HepG2 (cell line): ENCODE data around the gene PLK5. TPM values are rescaled to one million over a fixed set of nuclear protein-coding genes. Genes with fewer than 3 reads are reported as not detected.

Experiments used
- EP300 ChIP-seq, 3 experiments: sonication (generic) in 1 of 3; formaldehyde crosslinking in 1 of 3; IDR thresholded peaks; 2 replicates each; pipeline versions ENCODE4 v1.5.1 to v1.6.1; 2011 to 2020; ENCODE audit warnings: low read depth in 2 of 3, low read length in 2 of 3, borderline replicate concordance in 1 of 3, improper control_type of control experiment in 1 of 3, mild to moderate bottlenecking in 1 of 3, missing genetic modification reagents in 1 of 3, moderate library complexity in 1 of 3
- FOXK1 ChIP-seq: sonication (generic); formaldehyde crosslinking; IDR thresholded peaks from 2 replicates; pipeline ENCODE4 v1.4.0; 2020; ENCODE audit warnings: low read depth, missing genetic modification reagents, borderline replicate concordance
- MLLT10 ChIP-seq: sonication (generic); formaldehyde crosslinking; IDR thresholded peaks from 2 replicates; pipeline ENCODE4 v1.4.0; 2020; ENCODE audit warnings: missing genetic modification reagents
- POLR2G ChIP-seq: fragments of 200-400 bp; formaldehyde crosslinking; IDR thresholded peaks from 2 replicates; pipeline ENCODE4 v1.6.1; 2018; ENCODE audit warnings: mild to moderate bottlenecking, low read depth, low read length, moderate library complexity
- SMAD9 ChIP-seq: sonication (generic); formaldehyde crosslinking; IDR thresholded peaks from 2 replicates; pipeline ENCODE4 v1.5.1; 2020; ENCODE audit warnings: mild to moderate bottlenecking, missing genetic modification reagents
- SRSF4 ChIP-seq: fragments of 200-400 bp; formaldehyde crosslinking; IDR thresholded peaks from one replicate; pipeline ENCODE4 v1.6.1; 2018; ENCODE audit warnings: mild to moderate bottlenecking, low read depth, low read length, moderate library complexity; ENCODE audit not compliant: poor library complexity, severe bottlenecking
- ZBTB46 ChIP-seq: sonication (generic); formaldehyde crosslinking; IDR thresholded peaks from 2 replicates; pipeline ENCODE4 v1.4.0; 2020; ENCODE audit warnings: mild to moderate bottlenecking, missing genetic modification reagents, borderline replicate concordance
- ZNF792 ChIP-seq: IDR thresholded peaks from 2 replicates; pipeline ENCODE4 v1.6.1; 2016
- polyA plus RNA-seq, 8 experiments: library from polyadenylated mRNA; depleted of rRNA in 3 of 8; stranded (reverse) in 7 of 8; unstranded in 1 of 8; fragments of >200 nt; fragmentation: Illumina TruSeq in 4 of 8; extraction: Trizol in 4 of 8; gene quantifications; 2 replicates each; pipeline versions ENCODE4 v1.2.1 to v1.2.3, GENCODE V29; 2011 to 2016; ENCODE audit warnings: low read depth in 4 of 8, missing spikeins in 1 of 8, mixed read lengths in 1 of 8; ENCODE audit not compliant: insufficient read depth in 1 of 8
- total RNA-seq, 5 experiments: library from RNA; depleted of rRNA; stranded (reverse); fragments of >200 nt; fragmentation: Illumina TruSeq; extraction: Trizol; gene quantifications; 2 replicates each; pipeline ENCODE4 v1.2.3, GENCODE V29; 2016; ENCODE audit warnings: low read depth in 1 of 5

Gene PLK5
- total and polyA plus RNA-seq, 2 of the 13 experiments (the other 11 are each of a cell fraction or from before 2014, with no cell fraction given), result not detected

DNA sequence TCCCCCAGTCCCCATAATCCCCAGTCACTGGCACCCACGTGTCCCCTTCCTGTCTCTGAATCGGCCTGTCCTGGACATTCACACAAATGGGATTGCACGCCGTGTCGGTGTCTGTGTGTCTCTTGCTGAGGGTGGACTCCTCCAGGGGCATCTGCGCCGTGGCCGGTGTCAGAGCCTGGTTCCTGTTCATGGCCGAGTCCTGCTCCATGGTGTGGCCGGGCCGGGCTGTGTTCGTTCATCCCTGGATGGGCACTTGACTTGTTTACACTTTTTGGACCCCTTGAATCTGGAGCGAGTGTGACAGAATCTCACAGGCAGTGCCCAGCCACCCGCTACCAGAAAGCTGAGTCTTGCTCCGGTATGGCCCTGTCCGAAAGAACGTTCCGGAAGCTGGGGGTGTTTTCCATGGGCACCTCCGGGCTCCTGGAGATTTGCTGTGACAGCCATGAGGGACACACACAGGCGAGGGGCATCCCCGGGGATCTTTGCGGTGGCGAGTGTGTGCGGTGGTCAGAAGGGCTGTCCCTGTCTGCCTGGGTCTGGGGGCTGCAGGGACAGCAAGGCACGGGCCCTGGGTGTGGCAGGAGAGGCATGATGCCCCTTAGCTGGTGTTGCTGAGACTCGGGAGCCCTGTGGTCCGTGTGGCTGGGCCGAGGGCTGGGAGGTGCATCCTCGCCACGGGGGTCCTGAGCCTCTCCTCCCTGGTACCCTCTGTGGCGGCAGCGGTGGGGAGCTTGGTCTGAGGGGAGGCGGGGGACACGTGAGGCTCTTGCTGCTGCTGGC, 50.7 kb downstream of the PLK5 start (continued):
- TF ChIP-seq MLLT10 (no peak), EP300 (IDR thresholded peaks at IDR 0.05; ENCODE audit: low read depth in 2 of 2, low read length in 2 of 2) (no peak), EP300 (CRISPR knock-in tag; IDR thresholded peaks at IDR 0.05; ENCODE audit: borderline replicate concordance) (no peak), SMAD9 (CRISPR knock-in tag) (no peak), POLR2G (peak; percentile 15; the same call in 1 of the 2 replicates), FOXK1 (CRISPR knock-in tag) (no peak), ZBTB46 (CRISPR knock-in tag) (no peak), ZNF792 (CRISPR knock-in tag) (no peak), SRSF4 (no peak)
